OCI-LY3 (cell line): ENCODE results near the gene ENKD1.

Experiments used
- CTCF ChIP-seq: fragments of 200-600, 300-600 bp; sonication (generic); IDR thresholded peaks from 2 replicates; pipeline ENCODE4 v1.5.1; 2014; ENCODE audit warnings: antibody characterized with exemption, low read length, low read depth
- EZH2phosphoT487 ChIP-seq: fragments of 200-600 bp; shearing (Covaris generic); IDR thresholded peaks from 2 replicates; pipeline ENCODE4 v1.6.1; 2018; ENCODE audit warnings: antibody characterized with exemption, mixed run types, low read depth

- no peak for TF ChIP-seq CTCF
- no peak for TF ChIP-seq EZH2phosphoT487
Measured at GRCh38 chr16:67650023-67650422, 16.5 kb downstream of the ENKD1 start.
